NCI-H345 treated with DMSO at 0.1 percent for 48 hours (cell line): ENCODE results near the gene XPO6.
"Not testable (repeated sequence)": the region's sequence is repeated elsewhere in the genome, so short reads cannot be mapped to it uniquely, and the experiment has no call there.

Source experiments
- DNase-seq: peaks from one replicate; lab custom pipeline; 2025; ENCODE audit not compliant: unreplicated experiment; lab: John Stamatoyannopoulos, UW

Gene XPO6

GRCh38 chr16:28211758-28212531 lies at the start of gene XPO6:
XPO6 (minus strand) TSS chr16:28211965; CDS start chr16:28211368, 597 bp downstream.
- peak; percentile 83 for DNase-seq

GRCh38 chr16:28260193-28260592 lies 48.4 kb upstream of the XPO6 start:
- no peak for DNase-seq

- DNase-seq = no peak
Observed at GRCh38 chr16:28259781-28260150, 48.0 kb upstream of the XPO6 start.

GRCh38 chr16:28259091-28259780 lies 47.5 kb upstream of the XPO6 start:
- no peak for DNase-seq

GRCh38 chr16:28258567-28258966 lies 46.8 kb upstream of the XPO6 start:
- DNase-seq = no peak

GRCh38 chr16:28257256-28257655 lies 45.5 kb upstream of the XPO6 start:
- no peak for DNase-seq

GRCh38 chr16:28255838-28256237 lies 44.1 kb upstream of the XPO6 start:
- DNase-seq = no peak

- DNase-seq = no peak
Observed at GRCh38 chr16:28254158-28254557, 42.4 kb upstream of the XPO6 start.

- no peak for DNase-seq
Observed at GRCh38 chr16:28250999-28251398, 39.2 kb upstream of the XPO6 start.

GRCh38 chr16:28249483-28249882 lies 37.7 kb upstream of the XPO6 start:
- not testable (repeated sequence) for DNase-seq

- no peak for DNase-seq
Observed at GRCh38 chr16:28241924-28242323, 30.2 kb upstream of the XPO6 start.

- no peak for DNase-seq
Observed at GRCh38 chr16:28237754-28238357, 26.1 kb upstream of the XPO6 start.

- no peak for DNase-seq
Observed at GRCh38 chr16:28231763-28232162, 20.0 kb upstream of the XPO6 start.

GRCh38 chr16:28223909-28224308 lies 12.1 kb upstream of the XPO6 start:
- not testable (repeated sequence) for DNase-seq

GRCh38 chr16:28219777-28220176 lies 8.0 kb upstream of the XPO6 start:
- not testable (repeated sequence) for DNase-seq

- DNase-seq = no peak
Observed at GRCh38 chr16:28219282-28219681, 7.5 kb upstream of the XPO6 start.

GRCh38 chr16:28218109-28218508 lies 6.3 kb upstream of the XPO6 start:
- no peak for DNase-seq

GRCh38 chr16:28217326-28217725 lies 5.6 kb upstream of the XPO6 start:
- DNase-seq = no peak

GRCh38 chr16:28213396-28213795 lies 1.6 kb upstream of the XPO6 start:
- DNase-seq = no peak

- DNase-seq = no peak
Observed at GRCh38 chr16:28212532-28212873, 738 bp upstream of the XPO6 start.

GRCh38 chr16:28210979-28211588 lies 681 bp downstream of the XPO6 start:
- DNase-seq = peak; percentile 3

- no peak for DNase-seq
Observed at GRCh38 chr16:28210264-28210663, 1.5 kb downstream of the XPO6 start.
